H9 (cell line): ENCODE measurements around the gene USP34. TPM values are rescaled to one million over a fixed set of nuclear protein-coding genes. Genes with fewer than 3 reads are reported as not detected.

Source experiments
- DNase-seq: peaks from one replicate; pipeline ENCODE4 v3.0.0-alpha.2; 2017
- H2AFZ ChIP-seq: one replicate; pipeline ENCODE4 v1.6.1; 2013; ENCODE audit warnings: mild to moderate bottlenecking, low read length, control low read depth, moderate library complexity
- H2AK5ac ChIP-seq: 2 replicates; pipeline ENCODE4 v1.6.1; 2013; ENCODE audit warnings: low read length, control low read depth, mixed read lengths; ENCODE audit not compliant: insufficient read length
- H2BK120ac ChIP-seq: one replicate; pipeline ENCODE4 v1.6.1; 2013; ENCODE audit warnings: low read depth, mild to moderate bottlenecking, low read length, control low read depth, inconsistent platforms; ENCODE audit not compliant: poor library complexity, severe bottlenecking
- H2BK12ac ChIP-seq: 2 replicates; pipeline ENCODE4 v1.6.1; 2013; ENCODE audit warnings: low read length, control low read depth, mixed read lengths, low read depth; ENCODE audit not compliant: insufficient read length
- H2BK15ac ChIP-seq: 2 replicates; pipeline ENCODE4 v1.6.1; 2013; ENCODE audit warnings: low read depth, low read length, control low read depth
- H2BK20ac ChIP-seq: one replicate; pipeline ENCODE4 v1.6.1; 2013; ENCODE audit warnings: low read depth, mild to moderate bottlenecking, low read length, control low read depth, inconsistent platforms; ENCODE audit not compliant: poor library complexity, severe bottlenecking
- H2BK5ac ChIP-seq: 2 replicates; pipeline ENCODE4 v1.6.1; 2013; ENCODE audit warnings: low read length, control low read depth, mixed read lengths; ENCODE audit not compliant: insufficient read length
- H3K14ac ChIP-seq: 2 replicates; pipeline ENCODE4 v1.6.1; 2013; ENCODE audit warnings: low read length, control low read depth; ENCODE audit not compliant: insufficient read depth
- H3K18ac ChIP-seq: 2 replicates; pipeline ENCODE4 v1.6.1; 2013; ENCODE audit warnings: low read depth, mild to moderate bottlenecking, mixed read lengths, low read length, control low read depth; ENCODE audit not compliant: insufficient read length
- H3K23ac ChIP-seq: 2 replicates; pipeline ENCODE4 v1.6.1; 2013; ENCODE audit warnings: low read length, control low read depth, mixed read lengths, low read depth; ENCODE audit not compliant: insufficient read length
- H3K23me2 ChIP-seq: 2 replicates; pipeline ENCODE4 v1.6.1; 2013; ENCODE audit warnings: low read depth, mild to moderate bottlenecking, mixed read lengths, low read length, control low read depth; ENCODE audit not compliant: insufficient read length, poor library complexity, severe bottlenecking
- H3K27ac ChIP-seq: 2 replicates; pipeline ENCODE4 v1.5.1; 2013; ENCODE audit warnings: low read length, control low read depth, mixed read lengths, low read depth; ENCODE audit not compliant: insufficient read length
- H3K27me3 ChIP-seq: 2 replicates; pipeline ENCODE4 v1.6.1; 2013; ENCODE audit warnings: low read length, control low read depth, inconsistent platforms; ENCODE audit not compliant: insufficient read depth
- H3K4ac ChIP-seq: 2 replicates; pipeline ENCODE4 v1.6.1; 2013; ENCODE audit warnings: low read depth, mild to moderate bottlenecking, control low read depth, inconsistent platforms, low read length, moderate library complexity
- H3K4me1 ChIP-seq: 2 replicates; pipeline ENCODE4 v1.6.1; 2013; ENCODE audit warnings: low read length, control low read depth, inconsistent platforms; ENCODE audit not compliant: insufficient read depth
- H3K4me2 ChIP-seq: 2 replicates; pipeline ENCODE4 v1.6.1; 2013; ENCODE audit warnings: low read length, control low read depth, mixed read lengths; ENCODE audit not compliant: insufficient read length, insufficient read depth
- H3K56ac ChIP-seq: 2 replicates; pipeline ENCODE4 v1.6.1; 2013; ENCODE audit warnings: low read depth, mild to moderate bottlenecking, mixed read lengths, low read length, control low read depth; ENCODE audit not compliant: insufficient read length
- H3K79me1 ChIP-seq: 2 replicates; pipeline ENCODE4 v1.6.1; 2013; ENCODE audit warnings: low read depth, mild to moderate bottlenecking, moderate library complexity, low read length, control low read depth, inconsistent platforms; ENCODE audit not compliant: insufficient read depth, poor library complexity, severe bottlenecking
- H3K79me2 ChIP-seq: 2 replicates; pipeline ENCODE4 v1.6.1; 2013; ENCODE audit warnings: low read length, control low read depth, inconsistent platforms; ENCODE audit not compliant: insufficient read depth
- H3K9ac ChIP-seq: 2 replicates; pipeline ENCODE4 v1.6.1; 2013; ENCODE audit warnings: low read length, control low read depth, mixed read lengths; ENCODE audit not compliant: insufficient read length; ENCODE audit errors: extremely low read depth
- H3K9me3 ChIP-seq: one replicate; pipeline ENCODE4 v1.6.1; 2013; ENCODE audit warnings: low read depth, low read length, inconsistent platforms; ENCODE audit not compliant: control insufficient read depth
- H3T11ph ChIP-seq: one replicate; pipeline ENCODE4 v1.6.1; 2013; ENCODE audit warnings: mild to moderate bottlenecking, low read length, control low read depth, inconsistent platforms
- H4K20me1 ChIP-seq: one replicate; pipeline ENCODE4 v1.6.1; 2013; ENCODE audit not compliant: control insufficient read depth, insufficient read length, insufficient read depth
- H4K5ac ChIP-seq: 2 replicates; pipeline ENCODE4 v1.6.1; 2013; ENCODE audit warnings: low read depth, mild to moderate bottlenecking, mixed read lengths, low read length, control low read depth; ENCODE audit not compliant: insufficient read length
- H4K8ac ChIP-seq: replicated peaks from 2 replicates; pipeline ENCODE4 v1.6.1; 2013; ENCODE audit warnings: low read length, control low read depth, mixed read lengths, low read depth; ENCODE audit not compliant: insufficient read length
- H4K91ac ChIP-seq: 2 replicates; pipeline ENCODE4 v1.6.1; 2013; ENCODE audit warnings: low read depth, mild to moderate bottlenecking, moderate library complexity, mixed read lengths, low read length, control low read depth; ENCODE audit not compliant: insufficient read length
- H3K27ac Mint-ChIP-seq, 3 experiments: 2 replicates in 2 of 3; 3 replicates in 1 of 3; pipeline ENCODE4 v1.8.0; 2020 to 2021; ENCODE audit warnings: mixed read lengths in 3 of 3, mild to moderate bottlenecking in 1 of 3, moderate library complexity in 1 of 3
- H3K27me3 Mint-ChIP-seq: 2 replicates; pipeline ENCODE4 v1.8.0; 2021; ENCODE audit warnings: low read depth, mild to moderate bottlenecking, moderate library complexity, mixed read lengths
- H3K36me3 Mint-ChIP-seq, 3 experiments: 2 replicates in 2 of 3; 3 replicates in 1 of 3; pipeline ENCODE4 v1.8.0; 2020 to 2021; ENCODE audit warnings: low read depth in 3 of 3, mixed read lengths in 3 of 3; ENCODE audit not compliant: insufficient read depth in 1 of 3
- H3K4me1 Mint-ChIP-seq, 2 experiments: 2 replicates each; pipeline ENCODE4 v1.8.0; 2020; ENCODE audit warnings: mixed read lengths in 2 of 2
- H3K4me3 Mint-ChIP-seq, 2 experiments: 2 replicates in 1 of 2; 3 replicates in 1 of 2; pipeline ENCODE4 v1.8.0; 2020 to 2021; ENCODE audit warnings: mild to moderate bottlenecking in 2 of 2, mixed read lengths in 2 of 2, moderate library complexity in 1 of 2
- H3K9me3 Mint-ChIP-seq, 2 experiments: 2 replicates in 1 of 2; 3 replicates in 1 of 2; pipeline ENCODE4 v1.8.0; 2020; ENCODE audit warnings: mild to moderate bottlenecking in 2 of 2, mixed read lengths in 2 of 2, moderate library complexity in 1 of 2
- CTCF ChIP-seq: fragments of 200-600 bp; sonication (generic); conservative IDR thresholded peaks from 3 replicates; pipeline ENCODE4 v1.8.0; 2021; ENCODE audit warnings: antibody characterized with exemption, mild to moderate bottlenecking
- whole genome bisulfite sequencing: extraction: QIAGEN DNeasy Blood & Tissue Kit; methylation state at CpG from one replicate; pipeline ENCODE4 v1.1.7; 2013; ENCODE audit warnings: missing lambda C conversion rate, low lambda C conversion rate, mixed read lengths; ENCODE audit not compliant: insufficient read length; ENCODE audit errors: extremely low coverage; 5-methylcytosine and 5-hydroxymethylcytosine counted together
- total RNA-seq: library from RNA; stranded (reverse); gene quantifications from 2 replicates; pipeline ENCODE4 v1.2.1, GENCODE V29; 2021

USP34 gene
- total RNA-seq, 1 experiment from 2014 or later: 93.9 TPM

GRCh38 chr2:61433606-61434005, 37.3 kb downstream of the USP34 start:
- H3K9me3 Mint-ChIP-seq: peaks cover 4 to 6% of the 10 kb centered on the region in 2 experiments; a peak in 4 of 5 replicates
- H2BK120ac ChIP-seq: no peak overlapping the region
- H2AK5ac ChIP-seq: no peak overlapping the region
- no peak overlapping the region for H3K4ac ChIP-seq
- H3K79me2 ChIP-seq: peaks cover 55% of the 10 kb centered on the region
- H4K20me1 ChIP-seq: no peaks in the 10 kb centered on the region
- H3K23me2 ChIP-seq: no peaks in the 10 kb centered on the region
- H3T11ph ChIP-seq: no peak overlapping the region
- H3K79me1 ChIP-seq: peaks cover 4% of the 10 kb centered on the region
- no peak overlapping the region for H3K4me2 ChIP-seq
- H4K5ac ChIP-seq: no peak overlapping the region
- no peak overlapping the region for H3K4me3 Mint-ChIP-seq
- H3K9ac ChIP-seq: no peak overlapping the region
- H3K23ac ChIP-seq: no peak overlapping the region
- H3K4me1 Mint-ChIP-seq: peaks cover 25 to 27% of the 10 kb centered on the region in 2 experiments
- H2BK12ac ChIP-seq: no peak overlapping the region
- H3K9me3 ChIP-seq: no peaks in the 10 kb centered on the region
- H3K27me3 ChIP-seq: no peaks in the 10 kb centered on the region
- no peak overlapping the region for H2BK20ac ChIP-seq
- no peak overlapping the region for H2AFZ ChIP-seq
- H3K36me3 Mint-ChIP-seq: peaks cover 5 to 8% (median 7%) of the 10 kb centered on the region in 3 experiments
- H3K27ac Mint-ChIP-seq: peak overlapping the region; percentile 41 to 77 (median 74)
- H3K27me3 Mint-ChIP-seq: no peaks in the 10 kb centered on the region
- H2BK5ac ChIP-seq: no peak overlapping the region
- TF ChIP-seq CTCF: peak; percentile 27; the same call in 2 of the 3 replicates
- no peak overlapping the region for H3K27ac ChIP-seq
- H3K4me1 ChIP-seq: peaks cover 4% of the 10 kb centered on the region; the same call in 1 of the 2 replicates
- H3K14ac ChIP-seq: no peak overlapping the region
- H4K91ac ChIP-seq: no peak overlapping the region
- H3K56ac ChIP-seq: no peak overlapping the region
- no CpG with 5 or more reads among the region's 1 CpG for WGBS
- H3K18ac ChIP-seq: no peak overlapping the region
- H4K8ac ChIP-seq: no peak overlapping the region
- DNase-seq: no peak
- no peak overlapping the region for H2BK15ac ChIP-seq
